Psoas muscle (tissue), 8 donors: ENCODE measurements around the gene SSBP3. TPM values are rescaled to one million over a fixed set of nuclear protein-coding genes. Genes with fewer than 3 reads are reported as not detected.

Experiments used
- ATAC-seq, 4 donors: fragments of 200-7000 bp; cut with Tn5 transposase; one replicate each; pipeline ENCODE4 v1.9.1; 2020; ENCODE audit warnings: moderate library complexity in 3 of 4, mild to moderate bottlenecking in 2 of 4
- DNase-seq, 2 donors: peaks; one replicate each; pipeline ENCODE4 v3.0.0-alpha.2; 2020
- H3K27ac ChIP-seq: fragments of 200-600 bp; one replicate; pipeline ENCODE4 v1.8.0; 2022
- H3K27me3 ChIP-seq, 3 donors: fragments of 200-600 bp in 1 of 3; one replicate each; pipeline versions ENCODE4 v1.6.1 to v1.8.0; 2013 to 2022; ENCODE audit warnings: low read length in 2 of 3, mild to moderate bottlenecking in 2 of 3, moderate library complexity in 1 of 3; ENCODE audit not compliant: insufficient read depth in 3 of 3
- H3K36me3 ChIP-seq, 2 donors: fragments of 200-600 bp in 1 of 2; one replicate each; pipeline versions ENCODE4 v1.6.1 to v1.8.0; 2013 to 2022; ENCODE audit warnings: low read depth in 1 of 2, mild to moderate bottlenecking in 1 of 2, moderate library complexity in 1 of 2; ENCODE audit not compliant: insufficient read depth in 1 of 2
- H3K4me1 ChIP-seq: fragments of 200-600 bp; one replicate; pipeline ENCODE4 v1.8.0; 2022
- H3K4me3 ChIP-seq: fragments of 200-600 bp; one replicate; pipeline ENCODE4 v1.8.0; 2022; ENCODE audit warnings: mild to moderate bottlenecking
- H3K9me3 ChIP-seq: fragments of 200-600 bp; one replicate; pipeline ENCODE4 v1.8.0; 2022
- WGBS, 3 donors: extraction: QIAGEN DNeasy Blood & Tissue Kit; methylation state at CpG; one replicate each; pipeline versions ENCODE4 v1.1.6 to v1.1.7; 2013; 5-methylcytosine and 5-hydroxymethylcytosine counted together
- intact Hi-C, 2 donors: fragments of 100-400 bp; cut with DNase I; formaldehyde crosslinking; loops; one replicate each; pipeline versions ENCODE4 v1.11.0 to v1.14.2; 2022
- polyA plus RNA-seq, 3 donors: library from polyadenylated mRNA; stranded (reverse); fragments of 200-250 nt; gene quantifications; one replicate each; pipeline ENCODE4 v1.2.3, GENCODE V29; 2013
- total RNA-seq, 4 donors: library from RNA; stranded (reverse); fragmentation: NEBNext Ultra II Directional in 2 of 4; extraction: Animal tissue kit (Norgen Biotek cat#: 25700) in 2 of 4; gene quantifications; one replicate each; pipeline versions ENCODE4 v1.2.1 to v1.2.4, GENCODE V29; 2021 to 2023
- TF ChIP-seq, protein P1 (sequence below): fragments of 200-600 bp; IDR thresholded peaks from one replicate; pipeline ENCODE4 v1.8.0; 2022; ENCODE audit warnings: antibody characterized with exemption
- donor health status: healthy with polysubstance abuse.
- donor health status: DM: no; HTN: no; CAD: no; lungs with moderate emphysema.
- donor health status: Bipolar disorder and iron deficiency.
- donor health status: healthy.
- donor health status: DM: yes; HTN: yes; CAD: no.
- donor health status: DM: no; HTN: no; CAD: no.
- donor health status: DM: no; HTN: no; CAD: no.
- donor health status: DM: yes; HTN: yes; CAD: no.

SSBP3 gene
- total and polyA plus RNA-seq, 7 donors, result 7.9 to 24.2 (median 21.6) TPM

- ATAC-seq, result no peak
- DNase-seq, result no peak
- H3K27me3 ChIP-seq, result no peaks in the 10 kb centered on the region
- intact Hi-C loops, result loop anchor here in 1 of 2 donors (5.0 kb wide), 1 partner anchor 35 kb away; no protein-coding TSS in a partner anchor
- TF ChIP-seq, protein P1, sequence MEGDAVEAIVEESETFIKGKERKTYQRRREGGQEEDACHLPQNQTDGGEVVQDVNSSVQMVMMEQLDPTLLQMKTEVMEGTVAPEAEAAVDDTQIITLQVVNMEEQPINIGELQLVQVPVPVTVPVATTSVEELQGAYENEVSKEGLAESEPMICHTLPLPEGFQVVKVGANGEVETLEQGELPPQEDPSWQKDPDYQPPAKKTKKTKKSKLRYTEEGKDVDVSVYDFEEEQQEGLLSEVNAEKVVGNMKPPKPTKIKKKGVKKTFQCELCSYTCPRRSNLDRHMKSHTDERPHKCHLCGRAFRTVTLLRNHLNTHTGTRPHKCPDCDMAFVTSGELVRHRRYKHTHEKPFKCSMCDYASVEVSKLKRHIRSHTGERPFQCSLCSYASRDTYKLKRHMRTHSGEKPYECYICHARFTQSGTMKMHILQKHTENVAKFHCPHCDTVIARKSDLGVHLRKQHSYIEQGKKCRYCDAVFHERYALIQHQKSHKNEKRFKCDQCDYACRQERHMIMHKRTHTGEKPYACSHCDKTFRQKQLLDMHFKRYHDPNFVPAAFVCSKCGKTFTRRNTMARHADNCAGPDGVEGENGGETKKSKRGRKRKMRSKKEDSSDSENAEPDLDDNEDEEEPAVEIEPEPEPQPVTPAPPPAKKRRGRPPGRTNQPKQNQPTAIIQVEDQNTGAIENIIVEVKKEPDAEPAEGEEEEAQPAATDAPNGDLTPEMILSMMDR, result no peak
- no peak overlapping the region for H3K27ac ChIP-seq
- no peaks in the 10 kb centered on the region for H3K36me3 ChIP-seq
- H3K4me3 ChIP-seq, result no peak overlapping the region
- H3K9me3 ChIP-seq, result no peaks in the 10 kb centered on the region
- WGBS, 3 donors, result 97 to 100% (median 99%) methylated on average over 3 of the region's 3 CpGs
- H3K4me1 ChIP-seq, result peaks cover 54% of the 10 kb centered on the region
Measured at GRCh38 chr1:54307305-54307704, 98.9 kb downstream of the SSBP3 start.

- H3K36me3 ChIP-seq, result no peaks in the 10 kb centered on the region
- intact Hi-C loops, result loop anchor here in 1 of 2 donors (5.0 kb wide), 1 partner anchor 36 kb away; no protein-coding TSS in a partner anchor
- H3K9me3 ChIP-seq, result no peaks in the 10 kb centered on the region
- peak overlapping the region; percentile 55 for H3K27ac ChIP-seq
- TF ChIP-seq, protein P1, result no peak
- peak; percentile 34 to 76 (median 55) for ATAC-seq
- DNase-seq, result peak in 1 of 2 donors; percentile 26
- peaks cover 51% of the 10 kb centered on the region for H3K4me1 ChIP-seq
- no peak overlapping the region for H3K4me3 ChIP-seq
- 44 to 61% (median 44%) methylated on average over 7 of the region's 7 CpGs for WGBS, 3 donors
- H3K27me3 ChIP-seq, result no peaks in the 10 kb centered on the region
Measured at GRCh38 chr1:54305906-54306514, 100.2 kb downstream of the SSBP3 start.

DNA sequence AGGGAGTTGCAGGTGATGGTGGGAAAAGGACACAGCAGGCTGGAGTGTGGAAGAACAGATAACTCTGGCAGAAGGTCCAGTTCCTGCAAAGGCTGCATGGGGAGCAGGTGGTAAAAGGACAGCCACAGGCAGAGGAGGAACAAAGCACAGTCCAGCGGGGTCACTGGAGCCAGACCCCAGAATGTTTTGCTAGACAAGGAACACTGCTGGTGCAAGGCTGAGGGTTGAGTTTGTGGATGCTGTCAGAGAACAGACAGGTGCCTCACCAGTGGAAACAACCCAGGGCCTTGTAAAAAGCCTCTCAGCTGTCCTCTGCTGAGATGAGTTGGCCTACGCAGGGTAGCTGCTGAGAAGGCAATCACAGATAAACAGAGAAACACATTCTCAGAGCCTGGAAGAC is 101.7 kb downstream of the SSBP3 start:
- no peak for DNase-seq
- peaks cover 48% of the 10 kb centered on the region for H3K4me1 ChIP-seq
- ATAC-seq, result no peak
- H3K36me3 ChIP-seq, result no peaks in the 10 kb centered on the region
- no peak overlapping the region for H3K27ac ChIP-seq
- intact Hi-C loops, result no loop called here
- H3K27me3 ChIP-seq, result no peaks in the 10 kb centered on the region
- TF ChIP-seq, protein P1, result no peak
- 68 to 80% (median 78%) methylated on average over 2 of the region's 2 CpGs for WGBS, 3 donors
- H3K4me3 ChIP-seq, result no peak overlapping the region
- no peaks in the 10 kb centered on the region for H3K9me3 ChIP-seq

DNA sequence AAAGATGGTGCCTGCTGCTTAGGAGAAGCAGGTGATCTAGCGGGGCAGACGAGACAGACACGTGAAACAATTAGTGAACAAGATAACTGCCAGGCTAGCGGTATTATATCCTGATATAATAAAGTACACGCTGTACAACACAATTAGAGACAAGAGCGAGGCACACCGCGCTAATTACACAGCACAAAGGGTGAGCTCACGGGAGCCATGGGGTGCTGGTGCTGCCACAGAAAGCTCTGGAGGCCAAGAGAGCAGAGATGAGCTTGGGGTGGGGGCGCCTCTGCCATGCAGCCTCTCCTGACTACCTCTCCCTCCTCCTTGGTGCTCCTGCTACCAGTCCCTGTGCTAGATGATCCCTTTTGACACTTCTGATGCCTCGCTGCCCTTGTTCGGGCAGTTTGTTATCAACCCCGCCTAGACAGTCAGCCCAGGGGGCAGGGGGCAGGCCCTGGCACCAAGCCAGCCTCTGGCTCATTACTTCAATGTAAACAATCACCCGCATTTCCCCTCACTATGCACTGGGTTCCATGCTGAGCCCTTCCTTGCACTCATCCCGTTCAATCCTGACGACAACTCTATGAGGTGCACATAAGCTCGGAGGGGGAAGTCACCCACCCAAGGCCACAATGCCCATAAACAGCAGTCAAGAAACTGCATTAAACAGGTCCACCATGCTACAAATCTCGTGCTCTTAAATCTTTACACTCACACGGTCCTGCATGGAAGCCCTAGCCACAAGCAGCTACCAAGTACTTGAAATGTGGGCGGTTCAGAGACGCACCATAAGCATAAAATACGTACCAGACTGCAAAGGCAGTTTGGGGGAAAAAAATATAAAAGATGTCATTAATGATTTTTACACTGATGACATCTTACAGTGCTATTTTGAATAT is 103.0 kb downstream of the SSBP3 start:
- 83 to 92% (median 90%) methylated on average over 21 to 22 of the region's 22 CpGs for WGBS, 3 donors
- ATAC-seq (no peak), DNase-seq (no peak)
- Histone ChIP-seq H3K9me3 (no peaks in the 10 kb centered on the region), H3K36me3 (no peaks in the 10 kb centered on the region), H3K27ac (no peak overlapping the region), H3K4me3 (no peak overlapping the region), H3K4me1 (peaks cover 54% of the 10 kb centered on the region), H3K27me3 (no peaks in the 10 kb centered on the region)
- intact Hi-C loops, result no loop called here
- TF ChIP-seq, protein P1, result no peak
